NCI-H1417 (cell line): Measurements from ENCODE around the gene ARHGEF7.

Experiments used
- DNase-seq, 3 experiments: peaks; one replicate each; lab custom pipeline; 2025; lab: John Stamatoyannopoulos, UW

ARHGEF7 gene

DNA sequence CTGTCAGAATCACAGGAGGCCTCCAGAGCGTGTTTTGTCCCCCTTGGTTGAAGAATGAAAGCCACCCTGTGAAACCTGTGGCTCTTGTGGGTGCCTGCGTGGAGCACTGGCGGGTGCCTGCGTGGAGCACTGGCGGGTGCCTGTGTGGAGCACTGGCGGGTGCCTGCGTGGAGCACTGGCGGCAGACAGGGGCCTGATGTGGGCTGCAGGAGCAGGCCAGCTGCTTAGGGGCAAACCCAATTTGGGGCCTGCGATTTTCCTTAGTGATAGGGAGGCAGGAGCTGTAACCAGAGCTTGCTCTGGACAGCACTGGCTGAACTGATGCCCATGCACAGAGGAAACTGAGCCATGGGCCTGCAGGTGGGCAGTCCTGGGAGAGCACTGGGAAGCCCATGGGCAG, 24.3 kb downstream of the ARHGEF7 start:
- peak in 1 of 3 experiments; percentile 22 for DNase-seq

DNA sequence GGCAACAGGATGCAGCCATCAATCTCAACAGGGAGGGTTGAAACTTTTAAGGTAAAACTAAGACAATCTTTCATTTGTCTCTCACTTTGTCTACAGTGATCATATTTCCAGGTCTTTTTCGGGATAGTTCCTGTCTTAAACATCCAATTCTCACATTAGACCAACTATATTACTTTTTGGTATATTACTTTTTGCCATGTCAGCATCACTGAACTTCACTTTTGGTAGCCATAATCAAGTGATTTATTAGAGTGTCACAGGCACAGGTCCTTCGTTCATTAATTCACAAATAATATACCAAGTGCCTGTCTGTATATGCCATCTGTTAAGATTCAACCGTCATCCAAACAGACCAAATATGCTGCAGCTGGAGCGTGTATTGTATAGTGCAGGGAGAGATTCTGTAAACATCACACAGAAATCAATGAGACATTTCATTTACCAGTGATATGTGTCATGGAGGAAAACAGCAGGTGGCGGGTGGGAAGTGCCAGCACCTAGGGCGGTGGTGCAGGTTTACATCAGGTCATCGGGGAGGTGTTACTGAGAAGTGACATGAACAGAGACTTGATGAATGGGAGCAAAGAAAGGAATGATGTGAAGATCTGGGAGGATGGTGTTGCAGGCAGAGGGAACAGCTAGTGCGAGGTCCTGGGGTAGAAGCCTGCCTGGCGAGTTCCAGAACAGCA, 24.9 kb downstream of the ARHGEF7 start:
- peak; percentile 29 to 95 (median 84) for DNase-seq

DNA sequence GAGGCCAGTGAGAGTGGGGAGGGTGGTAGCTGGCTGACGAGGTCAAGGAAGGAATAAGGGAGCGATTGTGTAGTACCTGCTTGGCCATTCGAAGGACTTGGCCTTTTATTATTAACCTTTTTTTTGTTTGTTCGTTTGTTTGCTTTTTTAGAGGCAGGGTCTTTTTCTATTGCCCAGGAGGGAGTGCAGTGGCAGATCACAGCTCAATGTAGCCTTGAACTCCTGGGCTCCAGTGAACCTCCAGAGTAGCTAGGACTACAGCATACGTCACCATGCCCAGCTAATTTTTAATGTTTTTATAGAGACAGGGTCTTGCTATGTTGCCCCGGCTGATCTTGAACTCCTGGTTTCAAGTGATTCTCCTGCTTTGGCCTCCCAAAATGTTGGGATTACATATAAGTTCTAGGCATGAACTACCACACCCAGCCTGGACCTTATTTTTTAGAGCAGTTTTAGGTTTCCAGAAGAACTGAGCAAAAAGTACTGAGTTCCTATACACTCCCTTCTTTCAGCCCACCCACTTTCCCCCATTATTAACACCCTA, 25.5 kb downstream of the ARHGEF7 start:
- no peak for DNase-seq

DNA sequence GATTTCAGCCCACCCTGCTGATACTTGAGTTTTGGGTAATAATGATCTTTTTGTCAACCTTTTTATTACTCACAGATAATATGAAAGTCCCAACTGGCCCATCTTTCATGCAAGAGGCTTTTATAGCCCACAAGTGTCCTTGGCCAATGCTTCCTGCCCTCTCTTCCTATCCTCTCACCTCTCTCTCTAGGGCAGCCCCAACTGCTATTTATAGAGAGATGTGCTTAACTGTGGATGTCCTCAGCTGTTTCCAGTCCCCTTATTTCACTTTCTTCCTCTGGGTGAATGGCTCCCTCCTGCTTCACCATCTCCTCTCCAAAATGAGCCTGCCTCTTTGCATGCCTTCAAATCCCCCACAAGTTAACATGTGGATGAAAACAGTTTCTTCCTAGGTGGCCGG, 27.4 kb downstream of the ARHGEF7 start:
- no peak for DNase-seq

DNA sequence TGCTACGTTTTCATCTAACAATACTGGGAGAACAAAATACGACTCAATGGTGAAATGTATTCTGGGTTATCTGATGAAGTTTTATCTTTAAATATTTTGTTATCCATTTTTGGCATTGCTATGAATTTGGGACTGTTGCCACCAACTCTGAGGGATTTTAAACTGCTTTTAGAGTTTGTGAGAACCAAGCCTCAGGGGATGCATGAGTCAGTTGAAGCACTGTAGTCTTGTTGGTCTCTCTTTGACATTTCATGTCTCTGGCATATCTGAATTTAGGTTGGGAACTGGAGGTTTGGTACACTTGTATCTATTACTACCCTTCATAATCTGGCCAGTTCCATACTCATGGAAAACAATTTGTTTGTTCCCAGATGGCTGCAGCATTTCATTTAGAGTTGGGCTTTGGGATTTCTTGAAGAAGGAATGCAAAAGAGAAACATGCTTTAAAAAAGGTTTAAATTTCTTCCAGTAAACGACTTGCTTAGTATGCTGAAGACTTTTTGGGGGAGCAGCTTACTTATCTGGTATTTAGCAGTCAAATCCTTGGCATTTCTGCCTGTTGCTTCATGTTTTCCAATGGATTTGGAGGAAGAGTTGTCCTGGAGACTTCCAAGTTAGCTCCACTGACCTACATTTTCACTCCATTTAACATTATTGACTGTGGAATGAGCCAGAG, 28.9 kb downstream of the ARHGEF7 start:
- DNase-seq = no peak

DNA sequence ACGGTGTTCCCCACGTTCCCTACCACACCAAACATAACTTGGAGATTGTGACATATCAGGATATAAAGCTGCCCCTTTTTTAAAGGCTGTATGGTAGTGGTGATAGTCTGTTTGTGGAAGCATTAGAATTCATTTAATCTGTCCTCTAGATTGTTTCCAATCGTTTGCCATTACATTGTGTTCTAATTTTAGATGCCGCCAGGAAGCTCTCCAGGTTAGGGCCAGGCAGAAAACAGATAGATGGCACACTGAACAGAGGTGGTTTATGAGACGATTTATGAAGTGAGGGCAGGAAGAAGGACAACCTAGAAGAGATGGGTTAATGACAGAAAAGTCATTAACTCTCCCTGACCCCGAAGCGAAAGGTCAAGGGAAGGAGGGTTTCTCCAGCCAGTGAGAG, 30.0 kb downstream of the ARHGEF7 start:
- DNase-seq = no peak

DNA sequence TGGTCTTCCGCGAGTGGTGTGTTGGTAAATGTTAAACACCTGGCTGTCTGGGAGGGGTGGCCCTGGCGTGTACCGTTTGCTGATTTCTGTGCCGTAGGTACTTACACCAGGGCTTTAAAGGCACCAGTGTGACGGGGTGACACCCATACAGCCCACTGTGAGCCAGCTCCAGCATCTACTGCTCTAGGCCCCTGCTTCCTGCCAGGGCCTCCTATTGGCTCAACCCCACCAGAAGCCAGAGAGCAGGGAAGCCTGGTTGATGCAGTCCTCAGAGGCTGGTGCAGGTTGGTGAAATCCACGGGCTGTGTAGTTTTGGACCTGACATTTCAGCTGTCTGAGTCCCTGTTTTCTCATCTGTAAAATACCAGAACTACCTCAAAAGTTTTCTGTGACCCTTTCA, 30.4 kb downstream of the ARHGEF7 start:
- DNase-seq = no peak

DNA sequence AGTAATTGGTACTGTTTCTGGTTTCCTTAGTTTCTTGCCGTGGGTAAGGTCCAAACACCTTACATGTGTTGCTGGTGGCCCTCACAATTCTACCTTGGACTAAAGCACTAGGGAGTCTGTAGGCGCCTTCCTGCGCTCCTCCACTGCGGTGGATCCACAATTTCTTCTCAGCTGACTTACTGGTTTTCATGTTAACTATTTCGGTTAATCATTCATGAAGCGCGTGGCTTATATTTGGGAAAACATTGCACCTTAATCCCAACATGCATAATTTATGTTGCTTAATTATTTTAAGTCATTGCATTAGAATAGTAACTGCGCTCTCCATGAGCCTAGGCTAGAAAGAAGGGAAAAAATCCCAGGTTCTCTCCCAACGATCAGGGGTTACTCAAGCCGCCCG, 37.7 kb downstream of the ARHGEF7 start:
- peak in 1 of 3 experiments; percentile 68 for DNase-seq

DNA sequence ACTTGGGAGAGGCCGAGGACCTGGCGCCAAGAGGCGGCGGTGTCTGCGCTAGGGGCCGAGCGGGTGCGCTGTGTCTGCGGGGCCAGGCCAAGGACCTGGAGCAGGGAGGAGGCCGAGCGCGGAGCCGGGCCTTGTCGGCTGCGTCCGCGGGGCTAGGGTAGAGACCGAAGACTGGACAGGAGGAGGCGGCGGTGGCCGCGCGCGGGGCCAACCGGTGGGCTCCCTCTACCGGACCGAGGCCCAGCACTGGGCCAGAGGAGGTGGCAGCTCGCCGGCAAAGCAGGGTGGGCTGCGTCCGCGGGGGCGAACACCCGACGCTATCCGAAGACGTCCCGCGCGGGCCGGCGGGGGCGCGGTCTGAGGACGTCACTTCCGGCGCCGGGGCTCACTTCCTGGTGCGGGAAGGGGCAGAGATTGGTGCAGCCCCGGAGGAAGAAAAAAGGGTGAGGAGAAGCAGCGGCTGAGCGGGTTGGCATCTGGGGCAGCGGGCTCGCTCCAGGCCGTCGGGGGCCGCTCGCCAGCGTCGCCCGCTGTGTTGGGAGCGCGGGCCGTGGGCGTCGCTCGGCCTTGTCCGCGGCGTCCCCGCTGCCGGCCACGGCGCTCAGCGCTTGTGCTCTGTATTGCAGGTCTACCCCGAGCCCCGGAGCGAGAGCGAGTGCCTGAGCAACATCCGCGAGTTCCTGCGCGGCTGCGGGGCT, 38.3 kb downstream of the ARHGEF7 start:
- peak; percentile 95 to 98 (median 98) for DNase-seq

DNA sequence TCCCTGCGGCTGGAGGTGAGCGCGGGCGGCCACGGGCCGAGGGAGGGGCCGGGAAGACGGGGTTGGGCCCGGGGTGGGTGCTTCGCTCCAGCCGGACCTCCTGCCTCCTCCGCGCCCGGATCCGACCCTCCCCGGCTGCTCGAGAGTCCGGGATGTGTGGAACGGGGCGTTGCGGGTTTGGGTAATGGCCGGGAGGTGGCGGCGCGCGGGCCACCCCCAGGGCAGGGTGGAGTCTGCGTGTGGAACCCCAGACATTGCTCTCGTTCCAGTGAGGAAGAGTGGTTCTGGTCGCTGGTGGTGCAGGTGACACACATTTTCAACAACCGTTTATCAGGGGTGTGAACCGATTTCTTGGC, 38.8 kb downstream of the ARHGEF7 start:
- DNase-seq = peak in 1 of 3 experiments; percentile 80

DNA sequence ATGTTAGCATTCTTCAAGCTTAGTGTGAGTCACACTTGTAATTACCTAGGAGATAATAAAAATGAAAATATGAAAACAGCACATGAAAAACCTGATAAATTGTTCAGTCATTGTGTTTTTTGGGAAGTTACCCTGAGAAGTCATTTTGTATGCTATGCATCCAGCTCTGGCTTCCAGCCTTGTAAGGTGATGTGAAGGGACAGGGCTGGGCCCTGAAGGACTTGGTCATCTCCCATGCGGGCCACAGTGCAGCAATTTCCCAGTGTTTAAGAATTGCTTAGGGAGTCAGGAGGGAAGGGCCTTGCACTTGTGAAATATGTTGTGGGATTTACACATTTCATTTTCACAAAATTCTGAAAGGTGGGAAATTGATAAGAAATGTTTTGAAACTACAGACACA, 41.3 kb downstream of the ARHGEF7 start:
- no peak for DNase-seq

DNA sequence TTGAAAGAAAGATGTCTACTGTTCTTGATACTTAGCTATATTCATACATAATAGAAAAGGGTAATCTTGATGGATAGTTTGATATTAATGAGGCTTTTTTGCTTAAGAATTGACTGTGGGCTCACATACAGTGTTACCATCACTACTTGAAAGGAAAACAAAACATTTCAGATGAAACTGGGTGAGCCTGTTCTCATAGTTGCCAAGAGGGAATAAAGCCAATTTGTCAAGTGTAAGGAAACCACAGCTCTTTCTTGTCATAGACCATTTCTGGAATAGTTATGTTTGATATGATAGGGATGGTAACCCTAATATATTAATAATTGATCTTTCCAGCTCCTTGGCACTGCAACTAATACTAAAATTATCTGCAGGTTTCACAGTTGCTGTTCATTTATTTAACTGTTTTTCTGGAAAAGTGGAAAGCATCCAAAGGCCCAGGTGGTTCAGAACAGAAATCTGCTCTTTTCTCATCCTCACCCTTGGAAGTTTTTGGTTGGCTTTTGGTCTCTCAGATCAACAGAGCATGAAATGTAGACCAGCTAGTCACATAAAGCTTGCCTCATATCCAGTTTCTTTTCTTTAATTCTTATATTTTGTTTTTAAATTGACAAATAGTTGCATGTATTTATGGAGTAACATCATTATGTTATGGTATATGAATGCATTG, 43.2 kb downstream of the ARHGEF7 start:
- DNase-seq = no peak

DNA sequence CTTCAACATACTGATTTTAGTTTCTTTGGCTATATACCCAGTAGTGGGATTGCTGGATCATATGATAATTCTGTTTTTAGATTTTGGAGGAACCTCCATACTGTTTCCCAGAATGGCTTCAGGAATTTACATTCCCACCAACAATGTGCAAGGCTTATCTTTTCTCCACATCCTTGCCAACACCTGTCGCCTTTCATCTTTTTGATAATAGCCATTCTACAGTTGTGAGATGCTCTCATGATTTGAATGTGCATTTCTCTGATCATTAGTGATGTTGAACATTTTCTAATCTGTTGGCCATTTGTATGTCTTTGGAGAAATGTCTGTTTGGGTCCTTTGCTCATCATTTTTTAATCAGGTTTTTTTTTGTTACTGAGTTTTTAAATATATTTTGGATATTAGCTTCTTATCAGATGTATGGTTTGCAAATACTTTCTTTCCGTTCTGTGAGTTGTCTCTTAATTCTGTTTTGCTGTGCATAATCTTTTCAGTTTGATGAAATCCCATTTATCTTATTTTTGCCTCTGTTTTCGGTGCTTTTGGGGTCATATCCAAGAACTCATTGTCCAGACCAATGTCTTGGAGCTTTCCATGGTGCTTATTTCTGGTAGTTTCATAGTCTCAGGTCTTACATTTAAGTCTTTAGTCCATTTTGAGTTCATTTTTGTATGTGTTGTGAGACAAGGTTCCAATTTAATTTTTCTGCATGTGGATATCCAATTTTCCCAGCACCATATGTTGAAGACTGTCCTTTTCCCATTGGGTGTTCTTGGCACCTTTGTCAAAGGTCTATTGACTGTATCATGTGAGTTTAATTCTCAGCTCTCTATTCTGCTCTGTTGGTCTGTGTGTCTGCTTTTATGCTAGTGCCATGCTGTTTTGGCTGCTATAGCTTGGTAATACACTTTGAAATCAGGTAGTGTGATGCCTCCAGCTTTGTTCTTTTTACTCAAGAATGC, 44.5 kb downstream of the ARHGEF7 start:
- DNase-seq = no peak

DNA sequence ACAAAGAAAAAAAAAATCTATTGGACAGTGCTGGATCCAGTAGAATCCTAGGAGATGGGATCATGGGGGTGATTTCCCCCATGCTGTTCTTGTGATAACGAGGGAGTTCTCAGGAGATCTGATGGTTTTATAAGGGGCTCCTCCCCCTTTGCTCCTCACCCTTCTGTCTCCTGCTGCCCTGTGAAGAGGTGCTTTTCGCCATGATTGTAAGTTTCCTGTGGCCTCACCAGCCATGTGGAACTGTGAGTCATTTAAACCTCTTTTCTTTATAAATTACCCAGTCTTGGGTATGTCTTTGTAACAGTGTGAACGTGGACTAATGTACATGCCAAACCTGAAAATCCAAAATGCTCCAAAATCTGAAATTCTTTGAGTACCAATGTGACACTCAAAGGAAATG, 45.5 kb downstream of the ARHGEF7 start:
- DNase-seq = no peak

DNA sequence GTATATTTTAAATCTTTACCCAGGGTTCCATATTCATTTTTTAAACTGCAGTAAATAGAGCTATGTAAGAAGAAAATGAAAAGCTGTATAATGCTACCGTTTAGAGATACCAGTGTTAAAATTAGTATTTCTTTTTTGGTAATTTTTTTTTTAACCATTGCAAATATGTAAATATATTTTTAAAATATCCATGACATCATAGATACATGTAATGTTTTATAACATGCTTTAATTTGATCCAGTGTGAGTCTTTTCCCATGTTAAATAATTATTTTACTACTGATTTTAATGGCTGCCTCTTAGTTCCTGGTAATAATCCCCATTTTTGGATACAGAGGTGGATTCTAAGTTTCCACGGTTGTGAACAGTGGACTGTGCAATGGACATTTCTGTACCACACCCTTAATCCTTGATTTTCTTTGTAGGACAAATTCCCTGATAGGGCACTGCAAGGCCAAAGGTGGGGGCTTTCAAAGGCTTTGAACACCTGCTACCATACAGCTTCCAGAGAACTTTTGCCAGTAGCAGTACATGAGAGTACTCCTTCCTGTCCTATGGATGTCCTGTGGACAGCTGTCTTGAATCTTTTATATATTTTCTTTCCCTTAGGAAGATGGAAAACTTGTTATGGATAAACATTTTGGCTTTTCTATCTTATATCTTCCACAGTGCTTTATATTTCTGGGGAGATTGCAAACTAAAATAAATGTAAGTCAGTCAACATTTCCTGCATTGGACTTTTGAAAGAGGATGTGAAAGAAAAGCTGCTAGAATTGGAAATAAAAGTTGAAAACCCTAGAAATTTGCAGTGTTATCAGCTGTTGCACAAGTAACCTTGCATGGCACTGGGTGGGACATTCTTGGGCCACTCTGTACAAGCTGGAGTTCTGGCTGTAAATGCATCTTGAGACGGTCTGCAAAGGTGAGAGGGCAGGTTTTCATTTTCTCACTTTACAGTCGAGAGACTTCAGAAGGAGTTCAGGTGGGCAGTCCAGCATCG, 46.8 kb downstream of the ARHGEF7 start:
- no peak for DNase-seq

DNA sequence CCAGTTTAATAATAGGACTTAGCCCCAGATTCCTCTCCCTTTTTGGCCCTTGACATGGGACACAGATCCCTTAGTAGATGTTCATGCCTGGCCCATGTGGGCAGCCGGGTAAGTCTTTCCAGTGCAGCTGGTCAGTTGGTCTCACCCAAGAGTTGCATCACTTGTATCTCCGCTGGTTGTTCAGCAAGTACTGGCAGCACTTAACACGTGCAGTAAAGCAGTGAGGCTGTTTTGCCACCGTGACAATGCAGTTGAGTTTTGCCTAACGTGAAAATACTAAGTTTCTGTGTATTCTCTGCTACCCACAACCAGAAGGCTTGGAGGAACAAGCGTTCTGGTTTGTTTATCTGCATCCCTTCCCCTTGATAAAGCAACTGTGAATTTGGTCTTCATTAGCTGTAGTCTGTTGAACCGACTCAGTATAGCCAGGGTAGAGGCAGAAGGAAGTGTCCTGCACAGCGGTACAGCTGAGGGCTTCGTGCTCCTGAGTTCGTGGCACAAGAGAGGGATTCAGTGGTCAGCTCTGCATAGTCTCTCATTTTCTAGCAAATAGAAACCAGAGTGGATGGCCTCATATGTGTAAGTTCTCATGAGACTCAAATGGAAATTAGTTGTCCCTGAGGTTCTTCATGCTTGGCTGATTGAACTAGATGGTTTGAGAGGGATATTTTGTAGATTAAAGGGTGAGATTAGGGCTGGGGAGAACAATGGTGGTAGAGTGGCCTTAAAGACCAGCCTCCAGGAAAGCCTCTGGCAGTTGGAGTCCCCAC, 50.3 kb downstream of the ARHGEF7 start:
- peak in 1 of 3 experiments; percentile 56 for DNase-seq

DNA sequence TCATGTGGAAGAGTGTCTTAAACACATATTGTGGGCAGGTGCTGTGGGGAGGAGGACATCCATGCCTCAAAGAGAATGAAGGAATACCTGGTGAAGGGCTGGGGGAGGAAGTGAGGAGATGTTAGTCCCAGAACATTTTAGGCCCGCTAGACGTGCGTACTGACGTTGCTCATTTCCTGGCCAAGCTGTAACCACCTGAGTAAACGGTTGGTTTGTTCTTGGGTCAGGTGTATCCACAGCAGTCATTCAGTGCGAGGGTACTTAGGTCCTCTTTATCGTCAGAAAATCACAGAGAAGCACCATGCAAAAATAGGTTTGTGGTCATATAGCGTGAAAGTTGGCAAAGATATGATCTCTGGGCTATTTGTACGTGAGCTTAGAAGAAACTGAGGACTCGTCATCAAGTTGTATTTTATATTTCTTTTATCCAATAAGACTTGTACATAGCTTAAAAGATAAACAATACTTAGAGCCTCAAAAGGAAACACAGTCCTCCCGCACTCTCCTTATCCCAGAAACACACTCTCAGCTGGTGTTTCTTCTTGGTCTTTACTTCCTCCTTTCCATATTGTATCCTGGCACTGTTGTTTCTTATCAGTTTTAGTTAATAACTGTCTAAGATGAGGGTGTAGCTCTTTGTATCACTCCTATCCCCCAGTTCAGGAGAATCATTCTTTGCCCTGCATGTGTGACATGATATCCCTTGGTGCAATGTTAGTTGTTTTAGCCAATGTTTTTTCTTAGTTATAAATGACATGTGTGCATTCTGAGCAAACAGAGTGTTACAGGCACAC, 52.0 kb downstream of the ARHGEF7 start:
- DNase-seq = no peak

DNA sequence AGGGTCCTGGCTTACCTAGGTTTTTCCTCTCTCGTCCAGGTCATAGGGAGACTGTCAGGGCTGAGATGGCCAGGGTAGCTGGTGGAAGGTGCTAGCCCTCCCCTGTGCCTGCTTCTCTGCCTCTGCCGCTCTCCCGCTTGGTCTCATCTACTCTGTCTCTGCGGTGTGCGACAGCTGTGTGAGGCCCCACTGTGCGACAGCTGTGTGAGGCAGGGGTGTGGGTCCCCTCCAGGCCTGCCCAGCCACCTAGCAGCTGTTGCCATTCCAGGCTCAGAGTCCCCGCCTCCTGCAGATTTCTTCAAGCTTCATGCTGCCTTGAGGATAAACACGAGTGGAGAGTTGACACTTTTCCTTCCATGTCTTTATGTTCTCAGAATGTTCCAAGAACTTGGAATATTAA, 53.0 kb downstream of the ARHGEF7 start:
- no peak for DNase-seq
